ENCODE measurements around the gene REC8. TPM values are rescaled to one million over a fixed set of nuclear protein-coding genes. Genes with fewer than 3 reads are reported as not detected.

Gene REC8
- total and polyA plus RNA-seq, 2 of the 13 experiments (the other 11 are each of a cell fraction or from before 2014, with no cell fraction given) = 3.4 to 14.7 TPM

- TF ChIP-seq MTA1 (CRISPR knock-in tag; IDR thresholded peaks at IDR 0.05; ENCODE audit: borderline replicate concordance) (peak; percentile 22; the same call in 1 of the 2 replicates), IRF2 (CRISPR knock-in tag; IDR thresholded peaks at IDR 0.05) (peak; percentile 100), DMAP1 (CRISPR knock-in tag; IDR thresholded peaks at IDR 0.05) (peak; percentile 76; the same call in 1 of the 2 replicates), ZNF574 (CRISPR knock-in tag; IDR thresholded peaks at IDR 0.05) (peak; percentile 83), ZBTB10 (CRISPR knock-in tag; IDR thresholded peaks at IDR 0.05; ENCODE audit: borderline replicate concordance) (peak; percentile 54; the same call in 1 of the 2 replicates), HOXA3 (CRISPR knock-in tag; IDR thresholded peaks at IDR 0.05) (peak; percentile 89), STAG1 (CRISPR knock-in tag; IDR thresholded peaks at IDR 0.05) (peak; percentile 5; the same call in 1 of the 2 replicates), AGO1 (IDR thresholded peaks at IDR 0.05; ENCODE audit: low read depth, low read length, poor library complexity, severe bottlenecking) (peak; percentile 53), PBX3 (CRISPR knock-in tag; IDR thresholded peaks at IDR 0.05; ENCODE audit: borderline replicate concordance) (no peak), PAXIP1 (CRISPR knock-in tag; conservative IDR thresholded peaks at IDR 0.05) (peak; percentile 76), KLF12 (CRISPR knock-in tag; IDR thresholded peaks at IDR 0.05; ENCODE audit: borderline replicate concordance) (peak; percentile 80), ZNF629 (CRISPR knock-in tag; conservative IDR thresholded peaks at IDR 0.05) (0 out of 2 replicates have a peak, but pooled peaks have one; percentile 7), ZFP36L1 (CRISPR knock-in tag; IDR thresholded peaks at IDR 0.05) (peak; percentile 18; the same call in 1 of the 2 replicates), ZNF292 (CRISPR knock-in tag; IDR thresholded peaks at IDR 0.05; ENCODE audit: borderline replicate concordance, low read depth) (peak; percentile 92; the same call in 1 of the 2 replicates), ZNF446 (CRISPR knock-in tag; IDR thresholded peaks at IDR 0.05) (no peak)
Observed at GRCh38 chr14:24135834-24136683, 35.8 kb upstream of the REC8 start, which contains the start of gene PSME1 (continued).

Data from HepG2 (cell line).